ENCODE data around the gene PAX8.

Gene PAX8

GRCh38 chr2:113167115-113167932 is 111.4 kb downstream of the PAX8 start:
- DNase-seq (ENCODE audit: low spot score) = no peak

- no peak for DNase-seq (ENCODE audit: low spot score)
These were observed 112.5 kb downstream of the PAX8 start for GRCh38 chr2:113166187-113166645.
